ENCODE data around the gene TPRA1. TPM values are rescaled to one million over a fixed set of nuclear protein-coding genes. Genes with fewer than 3 reads are reported as not detected.

TPRA1 gene
- total RNA-seq, 1 donor from 2014 or later: 21.3 TPM

DNA sequence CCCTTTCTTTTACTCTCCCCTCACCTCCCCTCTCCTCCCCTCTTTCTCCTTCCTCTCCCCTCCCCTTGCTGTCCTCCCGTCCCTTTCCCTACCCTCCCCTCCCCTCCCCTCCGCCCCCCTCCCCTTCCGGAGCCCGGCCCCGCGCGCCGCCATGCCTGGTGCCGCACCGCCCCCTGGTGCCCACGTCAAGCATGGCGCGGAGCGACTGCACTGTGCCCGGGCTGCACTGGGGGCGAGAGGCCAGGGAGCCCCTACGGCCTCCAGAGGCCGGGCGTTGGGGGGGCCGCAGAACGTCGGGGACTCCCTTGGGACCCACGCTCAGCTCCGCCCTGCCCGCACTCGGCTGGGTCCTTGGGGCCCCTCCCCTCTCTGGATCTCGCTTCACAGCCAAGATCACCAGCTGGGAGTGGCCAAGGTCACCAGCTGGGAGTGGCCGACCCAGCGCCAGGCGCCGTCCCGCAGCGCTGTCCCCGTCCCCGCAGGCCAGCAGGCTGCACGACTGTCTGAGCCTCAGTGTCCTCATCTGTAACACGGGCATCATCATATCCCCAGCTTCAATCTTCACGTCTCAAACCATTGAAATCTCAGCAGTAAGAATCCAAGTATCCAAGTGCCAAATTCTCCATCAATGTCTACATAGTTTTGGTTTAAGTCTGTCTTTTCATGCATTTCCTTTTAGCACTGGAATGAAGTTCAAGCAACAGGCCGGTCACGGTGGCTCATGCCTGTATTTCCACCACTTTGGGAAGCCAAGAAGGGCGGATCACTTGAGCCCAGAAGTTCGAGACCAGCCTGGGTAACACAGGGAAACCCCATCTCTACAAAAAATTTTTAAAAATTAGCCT is 42.5 kb downstream of the TPRA1 start:
- DNase-seq (ENCODE audit: missing footprints): peak; percentile 93
- peak; percentile 88 for ATAC-seq
- intact Hi-C loops (cut with DNase I): loop anchor here (10.0 kb wide), 1 partner anchor 563 kb away; the partner anchor contains the start of gene PLXNA1

DNA sequence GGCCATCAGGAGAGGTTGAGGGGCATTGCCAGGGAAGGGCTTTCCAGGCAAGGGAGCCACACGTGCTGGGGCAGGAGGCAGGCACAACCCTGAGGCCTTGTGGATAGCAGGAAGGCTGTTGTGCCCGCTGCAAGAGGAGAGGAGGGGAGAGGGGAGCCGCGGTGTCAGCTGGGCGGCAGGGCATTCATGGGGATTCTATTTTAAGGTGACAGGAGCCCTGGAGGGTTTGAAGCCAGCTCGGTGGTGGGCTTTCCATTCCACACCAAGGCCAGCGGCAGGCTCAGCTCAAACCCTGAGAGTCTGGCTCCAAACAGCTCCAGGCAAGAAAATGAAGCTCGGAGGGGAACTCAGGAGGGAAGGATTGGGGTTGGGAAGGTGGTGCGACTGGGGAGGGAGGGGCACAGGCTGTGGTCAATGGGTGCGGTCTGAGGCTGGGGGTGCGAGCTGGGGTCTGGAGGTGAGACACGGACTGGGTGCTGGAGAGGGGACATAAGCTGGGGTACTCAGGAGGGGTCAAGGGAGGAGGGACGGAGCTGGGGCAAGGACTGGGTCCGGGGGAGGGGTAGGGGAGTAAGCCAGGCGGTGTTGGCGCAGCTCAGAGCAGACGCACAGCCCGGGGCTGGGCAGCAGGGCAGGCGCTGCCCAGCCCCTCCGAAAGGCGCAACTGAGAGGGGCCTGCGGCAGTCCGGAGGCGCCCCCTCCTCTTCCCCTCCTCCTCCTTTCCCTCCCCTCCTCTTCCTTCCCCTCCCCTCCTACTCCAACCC is 43.4 kb downstream of the TPRA1 start:
- intact Hi-C loops (cut with DNase I): loop anchor here (10.0 kb wide), 1 partner anchor 562 kb away; the partner anchor contains the start of gene PLXNA1
- DNase-seq (ENCODE audit: missing footprints): peak; percentile 66
- ATAC-seq: peak; percentile 45

DNA sequence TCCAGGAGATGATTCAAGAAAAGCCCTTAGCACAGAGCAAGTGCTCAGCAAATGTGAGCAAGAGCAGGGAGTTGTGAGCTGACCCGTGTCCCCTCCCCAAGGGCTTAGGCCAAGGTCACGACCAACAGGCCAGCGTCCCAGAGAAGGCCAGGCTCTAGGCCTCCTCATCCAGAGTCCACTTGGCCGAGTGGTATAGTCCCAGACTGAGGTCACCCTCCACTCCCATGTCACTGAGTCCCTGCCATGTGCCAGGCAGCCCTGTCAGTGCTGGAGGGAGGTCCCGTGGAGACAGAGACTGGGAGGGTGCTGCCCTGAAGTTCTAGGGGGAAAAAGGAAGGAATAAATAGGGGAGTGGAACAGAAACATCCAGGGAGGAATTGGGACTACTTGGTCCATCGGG is 44.0 kb downstream of the TPRA1 start:
- no peak for DNase-seq (ENCODE audit: missing footprints)
- intact Hi-C loops (cut with DNase I): loop anchor here (10.0 kb wide), 1 partner anchor 562 kb away; the partner anchor contains the start of gene PLXNA1
- ATAC-seq: no peak

DNA sequence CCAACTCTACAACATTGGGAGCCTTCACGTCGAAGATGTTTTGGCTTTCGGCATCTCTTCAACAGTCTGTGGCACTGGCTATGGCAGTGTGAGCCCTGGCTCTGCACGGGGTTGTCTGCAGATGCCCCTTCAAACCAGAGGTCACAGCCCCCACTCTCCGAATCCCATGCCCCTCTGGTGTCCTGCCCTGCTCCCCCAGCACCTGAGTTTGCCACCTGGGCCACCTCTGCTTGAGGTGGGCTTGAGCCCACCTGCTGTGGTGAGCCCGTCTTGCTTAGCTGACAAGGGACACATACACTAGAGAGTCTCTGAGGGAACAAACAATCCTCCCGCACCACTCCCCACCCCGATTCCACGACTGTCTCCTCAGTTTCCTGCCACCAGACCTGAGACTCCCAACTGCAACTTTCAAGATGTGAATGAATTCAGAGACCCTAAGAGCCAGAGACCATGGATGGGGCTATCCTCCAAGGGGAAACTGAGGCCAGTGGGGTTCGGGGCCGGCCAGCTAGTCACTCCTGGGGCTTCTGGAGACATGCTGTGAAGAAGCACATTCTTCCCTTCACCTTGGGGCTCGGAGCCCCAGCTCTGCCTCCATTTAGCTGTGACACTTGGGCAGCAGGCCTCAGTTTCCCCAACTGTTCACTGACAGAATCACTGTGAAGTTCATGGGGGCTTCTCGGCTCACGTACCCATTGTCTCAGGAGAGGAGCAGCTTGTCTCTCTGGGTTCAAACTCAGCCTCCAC is 44.6 kb downstream of the TPRA1 start:
- ATAC-seq (no peak), DNase-seq (ENCODE audit: missing footprints) (peak; percentile 56)
- intact Hi-C loops (cut with DNase I): loop anchor here (2.0 to 10.0 kb wide), 3 partner anchors 561 to 1023 kb away; partner anchors contain the start of gene PLXNA1

DNA sequence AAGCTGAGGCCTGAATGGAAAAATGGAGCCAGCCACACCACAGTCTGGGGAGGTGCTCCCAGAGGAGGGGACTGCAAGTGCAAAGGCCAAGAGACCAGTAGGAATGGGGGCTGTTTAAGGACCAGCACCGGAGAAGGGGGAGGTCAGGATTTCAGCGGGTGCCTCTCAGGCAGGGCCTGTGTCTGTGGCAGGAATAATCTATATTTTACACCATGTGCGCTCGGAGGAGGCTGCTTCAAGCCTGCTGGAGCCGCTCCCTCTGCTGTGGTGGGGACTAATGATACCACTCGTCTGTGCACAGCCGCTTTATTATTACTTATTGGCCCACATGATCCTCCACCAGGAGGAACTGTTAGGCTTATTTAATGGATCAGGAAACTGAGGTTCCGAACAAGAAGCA is 45.3 kb downstream of the TPRA1 start:
- intact Hi-C loops (cut with DNase I): loop anchor here (2.0 to 10.0 kb wide), 3 partner anchors 560 to 1022 kb away; partner anchors contain the start of gene PLXNA1
- DNase-seq (ENCODE audit: missing footprints) (no peak), ATAC-seq (no peak)

DNA sequence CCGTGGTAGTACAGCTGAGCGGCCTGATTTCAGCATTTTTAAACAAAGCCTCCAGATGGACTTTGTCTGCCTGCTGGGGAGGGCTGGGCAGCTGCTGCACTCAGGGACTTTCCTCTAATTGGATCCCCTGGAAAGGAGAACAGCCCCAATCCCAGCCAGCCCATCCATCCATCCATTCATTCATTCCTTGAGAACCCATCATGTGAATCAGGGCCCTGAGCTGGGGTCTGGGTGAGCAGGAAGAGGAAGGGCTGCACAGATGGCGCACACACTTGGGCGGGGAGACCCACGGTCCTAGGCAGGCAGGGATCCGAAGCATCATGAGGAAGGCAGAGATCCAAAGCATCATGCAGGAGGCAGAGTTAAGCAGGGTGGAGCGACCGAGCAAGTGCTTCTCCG is 45.7 kb downstream of the TPRA1 start:
- intact Hi-C loops (cut with DNase I): loop anchor here (2.0 to 10.0 kb wide), 4 partner anchors 560 to 1022 kb away; partner anchors contain the start of gene PLXNA1
- ATAC-seq: no peak

DNA sequence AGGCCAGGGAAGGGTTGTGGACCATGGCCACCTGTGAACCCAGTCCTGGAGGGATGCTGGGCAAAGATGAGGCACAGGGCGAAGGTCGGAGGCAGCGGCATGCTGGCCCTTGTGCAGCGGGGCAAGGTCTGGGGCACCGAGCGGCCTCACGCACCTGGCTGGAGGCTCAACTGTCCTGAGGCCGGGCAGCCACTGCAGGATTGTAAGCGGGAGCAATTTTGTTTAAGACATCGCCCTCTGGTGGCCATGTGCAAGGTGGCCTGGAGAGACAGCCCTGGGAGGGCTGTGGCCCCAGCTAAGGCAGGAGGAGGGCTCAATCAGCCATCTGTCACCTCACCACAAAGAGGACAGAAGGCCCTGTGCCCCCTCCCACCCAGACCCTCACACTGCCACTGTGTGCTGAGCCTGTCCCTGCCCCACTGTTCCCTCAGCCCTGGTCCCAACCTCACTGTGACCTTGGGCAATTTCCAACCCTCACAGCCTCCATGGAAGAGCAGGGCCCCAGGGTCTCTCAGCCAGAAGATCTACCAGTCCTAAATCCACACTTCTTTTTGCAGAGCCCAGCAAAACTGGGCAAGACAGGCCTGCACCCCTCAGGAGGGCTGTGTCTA is 46.2 kb downstream of the TPRA1 start:
- DNase-seq (ENCODE audit: missing footprints): peak; percentile 79
- peak; percentile 33 for ATAC-seq
- intact Hi-C loops (cut with DNase I): loop anchor here (2.0 to 10.0 kb wide), 4 partner anchors 559 to 1021 kb away; partner anchors contain the start of gene PLXNA1

More for the DNA sequence above, 45.7 kb downstream of the TPRA1 start:
- DNase-seq (ENCODE audit: missing footprints): no peak

DNA sequence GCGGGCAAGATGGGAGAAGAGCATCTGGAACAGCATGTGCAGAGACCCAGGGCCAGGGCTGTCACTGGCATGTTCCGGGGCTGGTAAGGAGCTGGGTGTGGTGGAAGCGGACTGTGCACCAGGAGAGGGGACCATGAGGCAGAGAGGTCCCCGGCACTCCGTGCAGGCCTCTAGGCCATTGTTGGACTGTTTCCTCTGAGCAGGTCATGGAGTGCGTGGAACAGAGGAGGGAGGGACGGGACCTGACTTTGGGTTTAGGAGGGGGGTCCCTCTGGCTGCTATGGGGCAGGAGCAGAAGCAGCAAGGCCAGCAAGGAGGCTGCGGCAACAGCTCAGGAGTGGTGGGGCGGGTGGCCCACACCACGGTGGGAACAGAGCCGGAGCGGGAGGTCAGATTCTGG is 47.1 kb downstream of the TPRA1 start:
- no peak for ATAC-seq
- intact Hi-C loops (cut with DNase I): loop anchor here (5.0 to 10.0 kb wide), 2 partner anchors 559 to 791 kb away; partner anchors contain the start of gene PLXNA1
- DNase-seq (ENCODE audit: missing footprints): no peak

DNA sequence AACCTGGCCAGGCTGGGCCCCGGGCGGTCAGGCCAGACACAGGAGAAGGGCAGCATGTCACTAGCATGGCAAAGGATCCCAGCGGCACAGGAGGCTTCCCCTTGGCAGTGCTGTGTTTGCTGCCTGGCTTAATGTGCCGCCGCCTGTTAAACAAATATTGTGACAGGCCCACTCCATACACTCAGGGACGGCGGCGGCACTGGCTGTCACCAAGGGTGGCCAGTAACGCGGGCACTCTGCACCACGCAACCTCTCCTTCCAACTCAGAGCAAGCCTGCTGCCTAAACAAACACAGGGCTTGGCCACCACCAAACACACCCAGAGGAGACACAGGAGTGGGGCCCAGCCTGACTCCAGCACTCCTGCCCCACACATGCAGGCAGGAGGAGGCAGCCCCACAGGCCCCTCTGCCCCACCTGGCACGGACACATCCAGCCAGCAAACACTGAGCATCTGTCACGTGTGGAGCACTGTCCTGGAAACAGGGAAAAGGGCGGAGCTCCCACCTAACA is 48.0 kb downstream of the TPRA1 start:
- DNase-seq (ENCODE audit: missing footprints) (no peak), ATAC-seq (no peak)
- intact Hi-C loops (cut with DNase I): loop anchor here (5.0 to 10.0 kb wide), 2 partner anchors 558 to 790 kb away; partner anchors contain the start of gene PLXNA1

DNA sequence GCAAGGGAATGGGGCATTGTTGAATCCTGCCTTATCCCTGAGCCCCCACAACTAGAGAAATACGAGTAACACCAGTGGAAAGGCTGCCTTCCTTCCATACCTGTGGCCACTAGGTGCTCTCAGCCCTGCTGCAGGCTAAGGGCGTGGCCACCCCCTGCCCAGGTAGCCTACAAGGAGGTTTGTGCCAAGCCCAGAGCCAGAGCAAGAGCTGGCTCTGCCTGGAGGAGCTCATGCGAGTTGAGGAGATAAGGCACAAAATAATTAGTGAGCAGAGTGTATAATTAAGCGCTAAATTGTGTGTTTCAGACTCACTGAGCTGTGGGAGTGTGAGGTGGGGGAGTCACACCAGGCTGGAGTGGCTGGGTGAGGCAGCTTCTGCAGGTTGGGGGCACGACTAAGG is 49.2 kb downstream of the TPRA1 start:
- ATAC-seq: no peak
- DNase-seq (ENCODE audit: missing footprints): no peak
- intact Hi-C loops (cut with DNase I): loop anchor here (5.0 to 10.0 kb wide), 2 partner anchors 557 to 789 kb away; partner anchors contain the start of gene PLXNA1

DNA sequence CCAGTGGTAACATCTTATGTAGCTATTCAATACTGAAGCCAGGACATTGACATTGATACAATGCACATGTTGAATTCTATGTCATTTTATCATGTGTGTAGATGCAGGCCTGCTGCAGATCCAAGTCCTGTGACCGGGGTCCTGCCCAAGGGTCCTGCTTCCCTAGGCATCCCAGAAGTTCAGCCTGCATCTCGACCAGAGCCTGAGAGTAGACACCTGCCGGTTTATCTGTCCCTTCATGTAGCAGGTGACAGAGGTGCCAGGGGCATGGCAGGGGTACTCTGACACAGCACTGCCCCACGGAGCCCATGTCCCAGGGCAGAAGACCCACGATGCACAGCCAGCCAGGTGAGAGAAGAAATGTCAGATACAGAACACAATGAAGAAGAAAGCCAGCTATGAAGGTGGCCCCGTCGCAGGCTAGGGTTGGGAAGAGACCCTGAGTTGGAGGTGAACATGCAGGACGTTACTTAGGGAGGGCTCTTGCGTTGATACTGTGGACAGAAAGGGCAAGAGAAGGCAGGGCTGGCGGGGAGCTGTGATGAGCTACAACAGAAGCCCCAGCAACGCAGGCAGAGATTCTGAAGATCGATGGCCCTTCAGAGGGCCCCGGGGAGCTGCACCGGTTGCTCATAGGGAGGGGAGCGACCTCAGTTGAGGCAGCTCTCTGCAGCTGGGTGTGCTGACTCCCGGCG is 51.0 kb downstream of the TPRA1 start:
- intact Hi-C loops (cut with DNase I): loop anchor here (5.0 to 10.0 kb wide), 2 partner anchors 555 to 787 kb away; partner anchors contain the start of gene PLXNA1
- ATAC-seq (no peak), DNase-seq (ENCODE audit: missing footprints) (no peak)

DNA sequence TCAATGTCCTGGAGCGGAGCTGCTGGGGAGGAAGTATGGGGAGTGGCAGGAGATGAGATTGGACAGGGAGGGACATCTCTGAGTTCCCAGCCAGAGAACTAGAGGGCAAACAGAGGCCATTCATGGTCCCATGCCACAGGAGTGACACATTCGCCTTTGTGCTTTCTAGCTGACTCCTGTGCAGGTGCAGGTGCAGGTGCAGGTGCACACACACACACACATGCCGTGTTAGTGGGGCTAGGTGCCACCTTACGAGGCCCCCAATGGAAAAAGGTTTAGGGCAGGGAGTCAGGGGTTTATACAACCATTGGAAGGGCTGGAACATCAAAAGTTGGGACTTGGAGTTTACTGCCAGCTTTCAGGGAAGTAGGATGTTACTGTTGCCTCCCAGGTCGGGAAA is 52.0 kb downstream of the TPRA1 start:
- no peak for ATAC-seq
- DNase-seq (ENCODE audit: missing footprints): no peak
- intact Hi-C loops (cut with DNase I): no loop called here

DNA sequence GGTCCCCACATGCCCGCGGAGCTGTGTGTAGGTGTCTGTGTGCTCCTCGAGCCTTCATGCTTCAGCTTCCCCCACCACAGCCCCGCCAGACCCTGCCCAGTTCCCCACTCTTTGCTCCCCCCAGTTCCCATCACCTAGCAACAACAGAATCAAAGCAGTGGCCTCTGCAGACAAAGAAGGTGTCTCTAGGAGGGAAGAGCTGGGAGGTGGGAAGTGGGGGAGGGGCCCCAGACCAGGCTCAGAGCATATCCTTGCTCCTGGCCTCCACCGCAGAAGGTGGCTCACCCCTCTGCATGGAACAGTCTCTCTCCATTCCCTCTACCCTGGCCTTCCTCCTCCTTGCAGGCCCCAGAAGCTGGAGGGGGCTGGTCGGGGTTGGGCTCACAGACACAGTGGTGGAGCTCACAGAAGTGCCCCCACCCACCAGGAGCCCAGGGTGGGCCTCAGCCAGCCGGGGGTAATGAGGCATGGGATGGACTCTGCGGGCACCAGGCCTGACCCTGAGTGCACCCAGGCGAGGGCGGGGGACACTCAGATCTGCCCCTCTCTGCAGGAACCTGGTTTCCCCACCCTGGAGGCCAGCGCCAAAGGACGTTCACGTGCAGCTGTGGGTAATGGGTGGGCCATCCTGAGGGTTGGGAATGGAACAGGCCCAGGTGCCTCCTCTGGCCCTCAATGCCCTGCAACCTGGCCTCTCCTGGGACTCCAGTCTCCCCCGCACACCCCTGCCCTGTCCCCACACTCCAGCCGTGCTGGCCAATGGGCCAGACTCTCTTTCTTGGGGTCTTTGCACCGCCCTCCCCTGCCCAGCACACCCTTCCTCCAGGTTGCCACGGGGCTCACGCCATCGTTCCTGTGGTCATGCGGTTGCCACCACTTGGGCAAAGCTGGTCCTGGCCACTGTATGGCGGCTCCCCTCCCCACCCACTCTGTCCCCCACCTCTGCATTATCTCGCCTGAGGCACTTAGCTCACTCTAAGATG is 53.4 kb downstream of the TPRA1 start:
- no peak for ATAC-seq
- no peak for DNase-seq (ENCODE audit: missing footprints)
- intact Hi-C loops (cut with DNase I): no loop called here

DNA sequence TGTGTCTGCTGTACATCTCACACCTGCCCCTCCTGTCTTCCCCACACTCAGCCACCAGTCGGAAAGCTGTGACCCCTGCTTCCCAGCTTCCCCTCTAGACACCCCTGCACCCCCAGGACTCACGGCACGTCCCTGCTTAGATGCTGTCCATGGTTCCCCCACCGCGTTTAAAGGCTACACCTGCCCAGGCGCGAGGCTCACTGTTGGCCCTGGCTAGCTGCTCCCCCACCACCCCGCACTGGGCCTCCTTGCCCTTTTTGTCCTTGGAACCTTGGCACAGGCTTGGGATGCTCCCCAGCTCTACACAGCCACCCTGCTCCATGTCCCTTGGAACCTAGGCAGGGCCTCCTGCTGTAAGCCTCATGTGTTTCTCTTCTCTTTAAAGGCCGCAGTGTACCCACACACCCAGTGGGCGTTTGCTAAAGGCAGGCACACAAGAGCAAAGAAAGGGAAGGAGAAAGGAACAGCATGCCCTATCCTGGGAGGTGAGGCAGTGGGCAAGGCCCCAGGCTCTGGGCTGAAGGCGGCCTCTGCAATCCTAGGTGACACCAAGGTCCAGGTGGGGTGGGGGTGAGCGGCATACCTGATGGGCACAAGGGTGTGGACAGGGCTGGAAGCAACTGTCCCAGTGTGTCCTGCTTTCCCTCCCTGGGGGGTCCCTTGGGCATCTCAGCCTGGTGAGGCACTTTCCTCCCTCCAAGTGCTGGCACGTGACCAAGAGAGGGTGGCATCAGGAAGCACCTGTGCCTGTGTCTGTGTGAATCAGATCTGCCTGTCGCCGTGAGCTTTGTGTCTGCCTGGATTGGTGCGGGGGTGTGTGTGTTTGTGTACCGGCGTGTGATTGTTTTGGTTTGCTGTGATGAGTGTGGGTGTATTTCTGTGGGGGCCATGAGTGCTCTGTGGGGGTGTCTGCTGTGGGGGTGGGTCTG is 54.4 kb downstream of the TPRA1 start:
- DNase-seq (ENCODE audit: missing footprints) (no peak), ATAC-seq (no peak)
- intact Hi-C loops (cut with DNase I): no loop called here

DNA sequence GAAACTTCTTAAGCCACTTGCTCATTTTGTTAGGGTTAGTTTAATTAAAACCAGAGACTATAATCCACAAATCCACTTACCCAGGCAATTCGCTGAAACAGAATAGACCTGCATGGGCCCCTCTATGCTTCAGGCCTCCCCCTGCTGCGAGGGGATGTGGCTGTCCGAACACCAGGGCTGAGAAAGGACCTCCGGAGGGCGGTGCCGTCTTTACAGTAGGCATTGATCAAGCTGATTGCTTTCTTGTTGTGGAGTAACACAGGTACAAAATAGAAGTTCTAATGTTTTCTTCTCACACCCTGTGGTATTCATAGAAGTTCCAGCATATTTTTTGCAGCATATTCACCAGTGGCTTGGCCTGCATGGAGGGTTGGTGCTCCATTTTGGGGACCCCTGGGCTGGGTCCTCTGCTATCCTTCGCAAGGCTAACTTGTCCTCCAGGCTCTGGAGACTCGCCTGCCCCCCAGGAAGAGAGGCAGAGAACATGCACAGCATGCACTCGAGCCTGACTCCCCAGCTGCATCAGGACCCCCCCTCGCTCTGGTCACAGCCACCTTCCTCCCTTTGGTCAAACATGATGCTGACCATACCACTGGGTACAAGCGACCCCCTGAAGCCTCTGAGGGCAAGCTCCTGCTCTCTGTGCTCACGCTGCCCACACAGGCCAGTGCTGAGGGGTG is 55.3 kb downstream of the TPRA1 start:
- no peak for ATAC-seq
- no peak for DNase-seq (ENCODE audit: missing footprints)
- intact Hi-C loops (cut with DNase I): no loop called here
